Measurements from ENCODE around the gene SH2B3. TPM values are rescaled to one million over a fixed set of nuclear protein-coding genes. Genes with fewer than 3 reads are reported as not detected.

SH2B3 gene
- total and polyA plus RNA-seq, 2 donors (not counting 3 experiments of a cell fraction or from before 2014, with no cell fraction given): 63.1 to 97.9 TPM

GRCh38 chr12:111443586-111443985 is 37.9 kb downstream of the SH2B3 start:
- Histone ChIP-seq H3K79me2 (ENCODE audit: control insufficient read depth, insufficient read depth, low read length) (peaks cover 83% of the 10 kb centered on the region), H4K20me1 (replicated peaks; ENCODE audit: control insufficient read depth, extremely low read depth, insufficient read depth, low read length) (no peaks in the 10 kb centered on the region), H3K4me2 (ENCODE audit: insufficient read depth, low read length) (no peak overlapping the region), H2AFZ (ENCODE audit: low read depth, low read length) (no peak overlapping the region), H3K27ac (ENCODE audit: insufficient read depth, low read depth, low read length) (peak overlapping the region; percentile 14), H3K9ac (replicated peaks; ENCODE audit: extremely low read depth, insufficient read depth, low read length) (no peak overlapping the region), H3K4me1 (ENCODE audit: control insufficient read depth, extremely low read depth, insufficient read depth, low read length) (peaks cover 69% of the 10 kb centered on the region), H3K4me3 (replicated peaks in 1 of 3; ENCODE audit: insufficient read depth in 1 of 3, low read depth in 1 of 3, low read length in 3 of 3) (no peak overlapping the region), H3K9me1 (replicated peaks; ENCODE audit: control insufficient read depth, extremely low read depth, insufficient read depth, low read length) (no peaks in the 10 kb centered on the region), H3K36me3 (ENCODE audit: control insufficient read depth in 2 of 2, extremely low read depth in 1 of 2, insufficient read depth in 2 of 2, low read length in 2 of 2) (peaks cover 13 to 33% of the 10 kb centered on the region in 2 experiments), H3K27me3 (ENCODE audit: control insufficient read depth in 2 of 2, insufficient read depth in 2 of 2, low read length in 2 of 2) (no peaks in the 10 kb centered on the region), H3K9me3 (replicated peaks; ENCODE audit: control insufficient read depth, insufficient read depth, low read length) (no peaks in the 10 kb centered on the region)
- FAIRE-seq (peak; percentile 64), DNase-seq (ENCODE audit: low read depth, low spot score) (no peak)
- no TSS peak for BruUV-seq (replicated peaks)
- CTCF ChIA-PET: interaction anchor here (1.3 to 16.4 kb wide), 9 partner anchors 8 to 45 kb away, joined by 3 to 464 read pairs (median 7); no protein-coding TSS in a partner anchor
- dilution Hi-C loops (cut with MboI; ENCODE audit: extremely low pct_ligation_motif_present, low sequenced_read_pairs): no loop called here
- POLR2A ChIA-PET: interaction anchor here (0.5 to 0.6 kb wide), 2 partner anchors 10 to 44 kb away, joined by 3 read pairs; no protein-coding TSS in a partner anchor
- intact Hi-C loops (cut with micrococcal nuclease): no loop called here
- TF ChIP-seq EZH2 (IDR thresholded peaks at IDR 0.05; ENCODE audit: borderline replicate concordance, low read depth, low read length, severe bottlenecking) (no peak), CTCF (IDR thresholded peaks at IDR 0.05; ENCODE audit: extremely low read depth in 1 of 2, insufficient read depth in 1 of 2, low read depth in 1 of 2, low read length in 2 of 2) (no peak), MAX (IDR thresholded peaks at IDR 0.05; ENCODE audit: insufficient read depth, insufficient read length) (no peak), MYC (IDR thresholded peaks at IDR 0.05; ENCODE audit: low read depth, low read length) (no peak), POLR2AphosphoS5 (IDR thresholded peaks at IDR 0.05; ENCODE audit: insufficient read depth, low read depth, low read length) (peak; percentile 7)

Measured in endothelial cell of umbilical vein (primary cell).